ENCODE measurements around the gene MSI2.

The MSI2 gene

DNA sequence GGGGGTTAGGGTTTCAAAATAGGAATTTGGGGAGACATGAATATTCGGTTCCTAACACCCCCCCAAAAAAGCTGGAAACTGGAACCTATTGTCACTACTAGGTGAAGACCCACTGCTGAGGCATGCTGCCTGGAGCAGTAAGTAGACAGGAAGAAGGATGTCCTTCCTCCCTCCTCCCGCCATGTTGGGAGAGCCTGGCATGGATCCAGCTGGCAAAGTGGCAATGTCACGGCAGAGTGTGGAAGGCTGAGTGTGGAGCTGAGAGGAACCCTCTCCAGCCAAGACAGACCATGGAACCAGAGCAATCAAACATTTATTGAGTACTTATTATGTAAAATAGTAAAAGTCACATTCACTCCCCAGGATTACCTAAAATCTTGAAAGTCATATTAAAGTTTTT, 439.7 kb downstream of the MSI2 start:
- FAIRE-seq (no peak), DNase-seq (ENCODE audit: insufficient read length) (no peak)
- TF ChIP-seq POLR2AphosphoS5 (IDR thresholded peaks at IDR 0.05; ENCODE audit: low read depth, low read length), result no peak
- no peak for TF ChIP-seq POLR2A (IDR thresholded peaks at IDR 0.05; ENCODE audit: low read depth, low read length)
- TF ChIP-seq TAF1 (IDR thresholded peaks at IDR 0.05; ENCODE audit: borderline replicate concordance, low read depth, low read length), result no peak

DNA sequence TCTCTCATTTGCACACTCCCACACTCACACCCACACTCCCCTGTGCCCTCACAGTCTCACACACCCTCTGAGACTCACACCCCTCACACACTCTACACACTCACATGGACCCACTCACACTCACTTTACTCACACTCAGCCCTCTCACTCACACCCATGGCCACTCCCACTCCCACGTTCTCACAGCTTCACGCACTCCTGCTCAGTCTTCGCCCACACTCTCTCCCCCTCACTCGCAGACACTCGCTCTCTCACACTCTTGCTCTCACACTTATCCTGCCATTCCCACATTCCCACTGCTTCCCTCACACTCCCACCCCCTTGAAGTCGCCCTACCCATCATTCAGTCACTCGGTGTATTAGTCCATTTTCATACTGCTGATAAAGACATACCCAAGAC, 440.9 kb downstream of the MSI2 start:
- FAIRE-seq, result no peak
- TF ChIP-seq POLR2AphosphoS5 (IDR thresholded peaks at IDR 0.05; ENCODE audit: low read depth, low read length) (no peak), POLR2A (IDR thresholded peaks at IDR 0.05; ENCODE audit: low read depth, low read length) (no peak), TAF1 (IDR thresholded peaks at IDR 0.05; ENCODE audit: borderline replicate concordance, low read depth, low read length) (no peak)
- no peak for DNase-seq (ENCODE audit: insufficient read length)

DNA sequence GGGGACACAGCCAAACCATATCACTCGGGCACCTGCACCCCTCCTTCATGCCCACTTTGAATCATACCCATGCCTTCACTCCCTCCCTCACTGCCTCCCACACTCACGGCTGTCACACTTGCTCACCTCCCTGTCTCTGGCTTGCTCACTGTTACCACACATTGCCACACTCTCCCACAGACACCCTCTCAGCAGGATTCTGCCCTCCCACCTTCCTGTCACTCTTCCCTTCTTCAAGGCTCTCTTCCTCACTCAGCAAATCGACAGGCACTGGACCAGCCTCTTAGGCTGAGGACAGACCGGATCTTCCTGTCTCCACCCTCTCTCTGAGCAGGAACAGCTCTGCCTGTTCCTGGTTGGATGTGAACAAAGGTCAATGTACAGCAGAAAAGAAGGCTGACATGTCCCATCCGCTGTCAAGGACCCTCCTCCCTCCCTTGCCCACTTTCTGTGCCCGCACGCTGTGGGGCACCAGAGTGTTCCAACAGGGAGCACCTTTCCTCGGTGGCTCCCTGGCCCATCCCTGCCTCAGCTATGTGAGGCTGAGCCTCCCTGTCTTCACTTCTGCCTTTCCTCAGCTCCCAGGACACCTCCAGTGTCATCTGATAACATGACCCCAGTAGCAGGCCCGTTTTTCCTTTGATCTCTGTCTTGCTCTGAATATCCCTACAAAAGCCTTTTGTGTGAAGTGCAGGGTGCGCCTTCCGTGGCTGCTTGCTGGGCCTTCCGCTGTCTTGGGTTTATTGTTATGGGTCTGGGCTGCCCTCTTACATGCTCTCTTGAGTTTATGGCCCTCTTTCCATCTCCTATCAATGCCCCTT, 441.8 kb downstream of the MSI2 start:
- TF ChIP-seq TAF1 (IDR thresholded peaks at IDR 0.05; ENCODE audit: borderline replicate concordance, low read depth, low read length), result no peak
- no peak for TF ChIP-seq POLR2AphosphoS5 (IDR thresholded peaks at IDR 0.05; ENCODE audit: low read depth, low read length)
- TF ChIP-seq POLR2A (IDR thresholded peaks at IDR 0.05; ENCODE audit: low read depth, low read length), result no peak
- DNase-seq (ENCODE audit: insufficient read length) (no peak), FAIRE-seq (no peak)

DNA sequence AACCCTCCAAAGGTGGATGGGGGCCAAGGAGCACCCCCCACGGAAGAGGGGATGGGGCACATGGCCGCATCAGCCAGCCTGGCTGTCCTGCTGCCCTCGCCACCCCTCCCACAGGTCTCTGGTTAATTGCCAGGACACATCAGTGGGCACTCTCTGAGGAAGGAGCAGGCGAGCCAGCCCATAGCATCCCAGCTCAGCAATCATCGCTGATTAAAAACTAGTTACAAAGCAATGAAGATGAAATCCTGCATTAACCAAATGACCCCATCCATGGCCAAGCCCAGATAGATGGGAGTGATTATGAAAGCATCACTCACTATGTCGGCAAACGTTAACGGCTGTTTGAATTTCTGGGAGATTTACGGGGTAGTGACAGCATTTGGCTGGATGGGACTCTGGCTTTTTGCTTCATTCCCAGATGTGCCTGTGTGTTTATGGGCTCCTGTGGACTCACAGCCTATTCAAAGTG, 443.5 kb downstream of the MSI2 start:
- no peak for DNase-seq (ENCODE audit: insufficient read length)
- no peak for FAIRE-seq
- no peak for TF ChIP-seq TAF1 (IDR thresholded peaks at IDR 0.05; ENCODE audit: borderline replicate concordance, low read depth, low read length)
- TF ChIP-seq POLR2AphosphoS5 (IDR thresholded peaks at IDR 0.05; ENCODE audit: low read depth, low read length), result no peak
- TF ChIP-seq POLR2A (IDR thresholded peaks at IDR 0.05; ENCODE audit: low read depth, low read length), result no peak

DNA sequence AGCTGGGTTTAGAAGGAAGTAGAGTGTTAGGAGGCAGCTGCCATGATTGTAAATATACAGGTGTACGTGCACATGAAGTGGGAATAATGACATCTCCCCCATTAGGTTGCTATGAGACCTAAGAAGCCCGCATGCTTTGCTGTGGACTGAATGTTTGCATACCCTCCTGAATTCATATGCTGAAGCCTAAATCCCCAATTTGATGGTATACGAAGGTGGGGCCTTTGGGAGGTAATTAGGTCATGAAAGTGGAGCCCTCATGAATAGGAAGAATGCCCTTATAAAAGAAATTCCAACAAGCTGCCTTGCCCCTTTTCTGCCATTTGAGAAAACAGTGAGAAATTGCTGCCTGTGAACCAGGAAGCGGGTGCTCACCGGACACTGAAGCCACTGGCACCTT, 444.8 kb downstream of the MSI2 start:
- TF ChIP-seq POLR2A (IDR thresholded peaks at IDR 0.05; ENCODE audit: low read depth, low read length) (no peak), POLR2AphosphoS5 (IDR thresholded peaks at IDR 0.05; ENCODE audit: low read depth, low read length) (no peak), TAF1 (IDR thresholded peaks at IDR 0.05; ENCODE audit: borderline replicate concordance, low read depth, low read length) (no peak)
- DNase-seq (ENCODE audit: insufficient read length) (no peak), FAIRE-seq (no peak)

DNA sequence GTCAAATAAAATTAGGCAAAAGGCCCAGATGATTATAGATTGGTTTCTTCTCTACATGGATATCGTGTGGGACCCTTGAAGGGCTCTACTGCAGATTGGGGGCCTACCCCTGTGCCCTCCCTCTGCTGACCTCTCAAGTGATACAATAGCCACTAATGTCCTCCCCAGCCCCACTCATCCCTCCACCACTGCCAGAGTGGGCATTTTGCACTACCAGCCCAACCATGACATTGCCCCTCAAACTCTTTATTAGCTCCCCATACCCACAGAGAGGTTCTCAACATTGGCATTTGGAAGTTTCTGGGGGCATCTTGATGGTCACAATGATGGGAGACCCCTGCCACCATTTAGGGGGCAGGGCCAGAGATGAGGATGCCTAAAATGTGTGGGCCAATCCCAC, 446.9 kb downstream of the MSI2 start:
- DNase-seq (ENCODE audit: insufficient read length) (no peak), FAIRE-seq (no peak)
- TF ChIP-seq TAF1 (IDR thresholded peaks at IDR 0.05; ENCODE audit: borderline replicate concordance, low read depth, low read length) (no peak), POLR2AphosphoS5 (IDR thresholded peaks at IDR 0.05; ENCODE audit: low read depth, low read length) (no peak), POLR2A (IDR thresholded peaks at IDR 0.05; ENCODE audit: low read depth, low read length) (no peak)

DNA sequence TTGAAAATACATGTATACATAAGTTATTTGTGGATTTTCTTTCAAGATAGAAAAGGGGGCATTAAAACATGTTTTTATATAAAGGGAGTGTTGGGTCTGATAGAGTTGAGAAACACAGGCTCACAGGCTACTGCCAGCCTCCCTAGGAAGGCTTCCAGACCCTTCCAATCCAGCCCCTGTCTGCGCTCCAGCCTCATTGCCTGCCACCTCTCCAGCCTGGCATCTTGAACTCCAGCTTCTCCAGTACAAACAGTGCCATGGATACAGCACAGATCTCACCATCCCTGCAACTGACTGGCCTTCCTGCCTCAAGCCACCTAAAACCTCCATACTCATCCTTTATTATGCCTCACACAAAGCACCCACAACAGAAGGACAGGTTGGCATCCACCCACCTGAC, 448.1 kb downstream of the MSI2 start:
- TF ChIP-seq TAF1 (IDR thresholded peaks at IDR 0.05; ENCODE audit: borderline replicate concordance, low read depth, low read length) (no peak), POLR2AphosphoS5 (IDR thresholded peaks at IDR 0.05; ENCODE audit: low read depth, low read length) (no peak), POLR2A (IDR thresholded peaks at IDR 0.05; ENCODE audit: low read depth, low read length) (no peak)
- DNase-seq (ENCODE audit: insufficient read length), result no peak
- no peak for FAIRE-seq

DNA sequence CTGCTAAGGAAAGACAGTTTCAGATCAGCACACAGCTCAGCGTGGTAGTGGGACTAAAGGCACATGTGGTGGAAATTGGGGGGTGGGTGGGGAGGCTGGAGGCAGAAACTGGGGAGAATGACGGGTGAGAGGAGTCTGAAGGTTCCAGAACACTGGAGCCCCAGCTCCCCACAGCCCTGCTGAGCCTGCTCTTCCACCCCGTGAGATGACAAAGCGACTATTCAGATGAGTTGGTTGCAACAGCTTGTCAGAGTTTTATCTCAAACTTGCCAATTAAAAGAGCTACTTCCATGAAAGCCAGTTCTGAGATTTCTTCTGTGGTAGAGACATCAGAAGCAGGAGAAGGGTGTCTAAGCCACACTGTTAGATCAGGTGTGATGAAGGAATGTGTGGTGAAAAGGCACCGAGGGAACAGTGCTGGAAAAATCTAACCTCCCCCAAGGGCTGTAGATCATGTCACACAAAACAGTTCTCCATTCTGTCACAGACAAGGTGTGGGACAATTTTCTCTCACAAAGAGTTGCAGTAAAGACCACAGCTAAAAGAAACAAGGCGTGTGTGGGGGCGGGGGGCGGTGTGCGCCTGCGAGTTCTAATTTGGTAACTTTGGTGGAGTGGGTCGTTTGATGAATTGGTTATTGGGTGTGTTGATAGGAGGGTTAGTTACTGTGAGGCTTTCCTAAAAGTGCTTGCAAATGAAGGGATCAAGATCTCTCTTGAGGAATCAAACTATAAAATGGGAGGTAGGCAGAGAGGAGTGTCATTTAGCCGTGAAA, 449.8 kb downstream of the MSI2 start:
- no peak for DNase-seq (ENCODE audit: insufficient read length)
- TF ChIP-seq TAF1 (IDR thresholded peaks at IDR 0.05; ENCODE audit: borderline replicate concordance, low read depth, low read length) (no peak), POLR2AphosphoS5 (IDR thresholded peaks at IDR 0.05; ENCODE audit: low read depth, low read length) (no peak), POLR2A (IDR thresholded peaks at IDR 0.05; ENCODE audit: low read depth, low read length) (no peak)
- FAIRE-seq, result no peak

DNA sequence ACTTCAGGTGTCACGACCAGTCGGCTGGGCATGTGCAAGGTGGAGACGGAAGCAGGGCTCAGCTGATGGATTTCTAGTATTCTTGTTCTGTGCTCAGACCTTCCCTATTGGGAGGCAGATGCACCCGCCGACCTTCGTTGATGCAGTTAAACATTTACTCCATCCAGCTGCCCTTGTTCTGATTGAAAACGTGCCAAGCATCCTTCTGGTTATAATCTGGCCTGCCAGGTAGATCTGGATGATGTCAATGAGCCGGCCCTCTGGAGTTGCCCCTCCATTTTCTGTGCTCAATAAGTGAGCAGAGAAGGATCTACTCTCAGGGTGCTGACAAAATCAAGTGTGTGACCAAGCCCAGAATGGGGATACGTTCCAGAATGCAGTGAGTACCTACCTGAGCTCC, 450.4 kb downstream of the MSI2 start:
- no peak for DNase-seq (ENCODE audit: insufficient read length)
- FAIRE-seq, result no peak
- no peak for TF ChIP-seq POLR2AphosphoS5 (IDR thresholded peaks at IDR 0.05; ENCODE audit: low read depth, low read length)
- TF ChIP-seq POLR2A (IDR thresholded peaks at IDR 0.05; ENCODE audit: low read depth, low read length), result no peak
- TF ChIP-seq TAF1 (IDR thresholded peaks at IDR 0.05; ENCODE audit: borderline replicate concordance, low read depth, low read length), result no peak

DNA sequence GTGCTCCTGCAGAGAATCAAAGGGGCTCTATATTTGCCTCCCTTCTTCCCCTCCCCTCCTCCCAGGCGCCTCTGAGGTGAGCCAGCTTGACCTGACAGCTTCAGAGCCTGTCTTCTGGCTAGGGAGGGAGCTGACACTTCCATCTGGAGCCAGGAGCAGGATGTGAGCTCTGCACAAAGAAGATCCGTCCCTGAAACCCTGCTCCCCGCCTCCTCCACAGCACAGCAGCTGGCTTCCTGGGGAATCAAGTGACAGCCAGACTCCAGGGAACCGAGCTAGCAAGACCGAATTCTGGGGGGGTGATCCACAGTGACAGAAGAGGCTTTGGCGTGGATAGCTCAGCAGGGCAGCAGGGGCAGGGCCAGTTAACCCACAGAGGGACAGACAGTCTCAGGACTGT, 451.6 kb downstream of the MSI2 start:
- DNase-seq (ENCODE audit: insufficient read length) (no peak), FAIRE-seq (no peak)
- TF ChIP-seq TAF1 (IDR thresholded peaks at IDR 0.05; ENCODE audit: borderline replicate concordance, low read depth, low read length) (no peak), POLR2A (IDR thresholded peaks at IDR 0.05; ENCODE audit: low read depth, low read length) (no peak), POLR2AphosphoS5 (IDR thresholded peaks at IDR 0.05; ENCODE audit: low read depth, low read length) (no peak)

DNA sequence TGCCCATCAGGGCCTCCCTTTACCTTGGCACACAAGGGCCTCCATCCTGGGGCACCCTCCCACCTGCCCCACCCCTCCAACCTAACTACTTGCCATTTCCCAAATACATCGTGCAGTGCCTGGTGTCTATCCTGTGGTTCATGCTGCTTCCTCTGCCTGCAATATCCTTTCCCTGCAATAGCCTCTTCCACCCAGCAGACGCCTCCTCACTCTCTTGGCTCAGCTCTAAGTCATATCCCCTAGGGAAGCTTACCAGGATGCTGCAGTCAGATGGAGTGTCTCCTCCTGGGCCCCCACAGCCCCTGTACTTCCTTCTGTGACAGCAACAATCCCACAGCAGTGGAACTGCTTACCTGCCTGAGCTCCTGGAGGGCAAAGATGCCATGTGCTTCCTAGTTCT, 452.1 kb downstream of the MSI2 start:
- TF ChIP-seq POLR2A (IDR thresholded peaks at IDR 0.05; ENCODE audit: low read depth, low read length) (no peak), POLR2AphosphoS5 (IDR thresholded peaks at IDR 0.05; ENCODE audit: low read depth, low read length) (no peak), TAF1 (IDR thresholded peaks at IDR 0.05; ENCODE audit: borderline replicate concordance, low read depth, low read length) (no peak)
- FAIRE-seq (no peak), DNase-seq (ENCODE audit: insufficient read length) (no peak)

DNA sequence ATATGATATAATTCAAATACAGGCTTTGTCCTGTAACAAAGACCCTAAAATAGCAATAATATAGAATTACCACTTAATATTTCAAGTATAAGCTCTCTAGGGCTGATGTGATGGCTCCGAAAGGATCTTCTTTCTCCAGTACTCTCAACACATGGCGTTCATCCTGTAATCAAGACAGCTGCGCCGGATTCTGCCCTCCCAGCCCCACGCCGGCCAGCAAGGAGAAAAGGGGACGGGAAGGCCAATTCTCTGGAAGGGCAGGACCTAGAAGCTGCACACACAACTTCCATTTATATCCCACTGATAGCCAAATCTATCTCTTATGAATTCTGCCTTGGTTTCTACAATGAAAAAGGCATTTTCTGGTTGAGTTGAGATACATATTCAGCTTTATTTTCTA, 456.8 kb downstream of the MSI2 start:
- no peak for TF ChIP-seq POLR2AphosphoS5 (IDR thresholded peaks at IDR 0.05; ENCODE audit: low read depth, low read length)
- TF ChIP-seq TAF1 (IDR thresholded peaks at IDR 0.05; ENCODE audit: borderline replicate concordance, low read depth, low read length), result no peak
- no peak for TF ChIP-seq POLR2A (IDR thresholded peaks at IDR 0.05; ENCODE audit: low read depth, low read length)
- FAIRE-seq (no peak), DNase-seq (ENCODE audit: insufficient read length) (no peak)
